CD14-positive monocyte (primary cell): ENCODE data around the gene MAVS. TPM values are rescaled to one million over a fixed set of nuclear protein-coding genes. Genes with fewer than 3 reads are reported as not detected.

Source experiments
- DNase-seq, 3 donors: peaks; one replicate each; pipeline ENCODE4 v3.0.0-alpha.2; 2011 to 2022
- H2AFZ ChIP-seq: 2 replicates; pipeline ENCODE4 v1.6.0; 2012; ENCODE audit warnings: mild to moderate bottlenecking, low read depth, low read length, inconsistent platforms; ENCODE audit not compliant: insufficient read depth, poor library complexity, severe bottlenecking
- H3K27ac ChIP-seq, 2 donors: 1 replicate in 1 of 2; 2 replicates in 1 of 2; pipeline ENCODE4 v1.5.1; 2012 to 2013; ENCODE audit warnings: low read length in 2 of 2, control low read depth in 1 of 2, inconsistent platforms in 1 of 2, low read depth in 1 of 2, mild to moderate bottlenecking in 1 of 2
- H3K27me3 ChIP-seq, 2 donors: one replicate each; pipeline versions ENCODE4 v1.6.0 to v1.6.1; 2011 to 2013; ENCODE audit warnings: low read length in 2 of 2; ENCODE audit not compliant: control insufficient read depth in 2 of 2, insufficient read depth in 2 of 2
- H3K36me3 ChIP-seq, 2 donors: replicated peaks in 1 of 2; 1 replicate in 1 of 2; 2 replicates in 1 of 2; pipeline versions ENCODE4 v1.5.1 to v1.6.1; 2012 to 2013; ENCODE audit warnings: low read length in 2 of 2, control low read depth in 1 of 2, inconsistent platforms in 1 of 2, mild to moderate bottlenecking in 1 of 2; ENCODE audit not compliant: insufficient read depth in 2 of 2, control insufficient read depth in 1 of 2
- H3K4me1 ChIP-seq, 2 donors: 1 replicate in 1 of 2; 2 replicates in 1 of 2; pipeline versions ENCODE4 v1.5.1 to v1.6.1; 2012 to 2013; ENCODE audit warnings: low read length in 2 of 2, control low read depth in 1 of 2, inconsistent platforms in 1 of 2, mild to moderate bottlenecking in 1 of 2, moderate library complexity in 1 of 2; ENCODE audit not compliant: insufficient read depth in 2 of 2, control insufficient read depth in 1 of 2
- H3K4me2 ChIP-seq: replicated peaks from 2 replicates; pipeline ENCODE3; 2012; ENCODE audit warnings: low read length, moderate library complexity, mild to moderate bottlenecking; ENCODE audit not compliant: poor library complexity, severe bottlenecking; ENCODE audit errors: extremely low read depth
- H3K4me3 ChIP-seq, 3 experiments: fragments of 200-600 bp in 1 of 3; sonication (generic) in 1 of 3; replicated peaks in 1 of 3; 1 replicate in 2 of 3; 2 replicates in 1 of 3; pipeline ENCODE4 v1.5.1; 2011 to 2013; ENCODE audit warnings: low read length in 3 of 3, mild to moderate bottlenecking in 3 of 3, control low read depth in 2 of 3, low read depth in 2 of 3, inconsistent platforms in 1 of 3, moderate library complexity in 1 of 3
- H3K79me2 ChIP-seq: 2 replicates; pipeline ENCODE4 v1.6.0; 2012; ENCODE audit warnings: mild to moderate bottlenecking, control low read depth, inconsistent platforms, low read length, moderate library complexity; ENCODE audit not compliant: insufficient read depth
- H3K9ac ChIP-seq: 2 replicates; pipeline ENCODE4 v1.6.0; 2017; ENCODE audit warnings: low read length, mild to moderate bottlenecking; ENCODE audit not compliant: insufficient read depth, poor library complexity, severe bottlenecking
- H3K9me3 ChIP-seq, 2 donors: replicated peaks in 1 of 2; 1 replicate in 1 of 2; 2 replicates in 1 of 2; pipeline versions ENCODE4 v1.5.1 to v1.6.1; 2012 to 2013; ENCODE audit warnings: low read length in 2 of 2, control low read depth in 1 of 2; ENCODE audit not compliant: control insufficient read depth in 1 of 2, insufficient read depth in 1 of 2
- H4K20me1 ChIP-seq: 2 replicates; pipeline ENCODE4 v1.6.0; 2012; ENCODE audit warnings: mild to moderate bottlenecking, low read length, control low read depth, moderate library complexity; ENCODE audit not compliant: insufficient read depth
- H3K27ac Mint-ChIP-seq, 7 donors: one replicate each; pipeline ENCODE4 v1.8.0; 2020; ENCODE audit warnings: mild to moderate bottlenecking in 7 of 7, mixed read lengths in 7 of 7, moderate library complexity in 6 of 7, inconsistent platforms in 2 of 7
- H3K27me3 Mint-ChIP-seq, 3 donors: one replicate each; pipeline ENCODE4 v1.8.0; 2021 to 2022; ENCODE audit warnings: low read depth in 3 of 3, mild to moderate bottlenecking in 3 of 3, mixed read lengths in 3 of 3, moderate library complexity in 3 of 3, inconsistent platforms in 1 of 3
- H3K36me3 Mint-ChIP-seq, 2 donors: one replicate each; pipeline ENCODE4 v1.8.0; 2020; ENCODE audit warnings: mixed read lengths in 2 of 2, inconsistent platforms in 1 of 2, mild to moderate bottlenecking in 1 of 2
- H3K4me1 Mint-ChIP-seq: one replicate; pipeline ENCODE4 v1.8.0; 2020; ENCODE audit warnings: mild to moderate bottlenecking, mixed read lengths
- H3K4me3 Mint-ChIP-seq, 2 donors: one replicate each; pipeline ENCODE4 v1.8.0; 2020; ENCODE audit warnings: mild to moderate bottlenecking in 2 of 2, mixed read lengths in 2 of 2, moderate library complexity in 1 of 2
- H3K9me3 Mint-ChIP-seq, 7 donors: one replicate each; pipeline ENCODE4 v1.8.0; 2020 to 2022; ENCODE audit warnings: mixed read lengths in 7 of 7, mild to moderate bottlenecking in 6 of 7, moderate library complexity in 6 of 7, inconsistent platforms in 2 of 7
- WGBS: methylation state at CpG from one replicate; pipeline ENCODE4 v1.1.5; 2013; ENCODE audit warnings: missing lambda C conversion rate; ENCODE audit not compliant: insufficient coverage; 5-methylcytosine and 5-hydroxymethylcytosine counted together
- intact Hi-C, 2 donors: fragments of 100-400 bp; cut with micrococcal nuclease; formaldehyde crosslinking; loops; one replicate each; pipeline versions ENCODE4 v1.15.0 to v1.15.1; 2023
- polyA plus RNA-seq, 3 donors: library from polyadenylated mRNA; depleted of rRNA in 1 of 3; unstranded in 2 of 3; stranded (reverse) in 1 of 3; fragments of 300-500 nt in 2 of 3; fragments of >200 nt in 1 of 3; fragmentation: Illumina TruSeq in 2 of 3; gene quantifications; 1 replicate in 2 of 3; 2 replicates in 1 of 3; pipeline ENCODE4 v1.2.3, GENCODE V29; 2012 to 2021
- TF ChIP-seq, protein P1 (sequence below): fragments of 200-600 bp; IDR thresholded peaks from one replicate; pipeline ENCODE4 v1.8.0; 2022; ENCODE audit warnings: antibody characterized with exemption, mild to moderate bottlenecking

Gene MAVS
- polyA plus RNA-seq, 3 donors = 1.8 to 16.6 (median 3.2) TPM

DNA sequence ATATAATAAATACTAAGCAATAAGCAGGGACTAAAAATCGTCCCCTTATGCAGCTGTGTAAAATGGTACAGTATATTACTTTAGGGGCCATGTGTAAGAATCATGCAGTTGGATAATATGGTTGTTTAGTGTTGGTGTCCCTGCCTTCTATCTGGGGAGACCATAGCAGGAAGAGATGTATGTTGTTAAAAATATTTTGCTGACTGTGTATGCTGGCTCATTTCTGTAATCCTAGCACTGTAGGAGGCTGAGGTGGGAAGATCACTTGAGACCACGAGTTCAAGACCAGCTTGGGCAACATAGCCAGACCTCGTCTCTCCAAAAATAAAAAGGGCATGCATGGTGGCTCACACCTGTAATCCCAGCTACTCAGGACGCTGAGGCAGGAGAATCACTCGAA lies 48.2 kb downstream of the MAVS start:
- Histone ChIP-seq H3K4me1 (peaks cover 90 to 94% of the 10 kb centered on the region in 2 donors), H3K27ac (peak overlapping the region in 1 of 2 donors; percentile 50), H3K4me2 (peak overlapping the region; percentile 6), H3K4me3 (no peak overlapping the region), H3K36me3 (peaks cover 10 to 12% of the 10 kb centered on the region in 2 donors), H3K27me3 (no peaks in the 10 kb centered on the region), H3K79me2 (peaks cover 100% of the 10 kb centered on the region), H3K9ac (no peak overlapping the region), H2AFZ (no peak overlapping the region), H3K9me3 (no peaks in the 10 kb centered on the region), H4K20me1 (peaks cover 100% of the 10 kb centered on the region)
- intact Hi-C loops = loop anchor here (5.0 kb wide), 2 partner anchors 33 to 47 kb away; partner anchors contain the start of gene MAVS (in 1 of the 2)
- peaks cover 11 to 29% of the 10 kb centered on the region in 2 donors for H3K36me3 Mint-ChIP-seq
- DNase-seq = no peak
- H3K4me3 Mint-ChIP-seq = peak overlapping the region; percentile 41 to 67
- TF ChIP-seq, protein P1, sequence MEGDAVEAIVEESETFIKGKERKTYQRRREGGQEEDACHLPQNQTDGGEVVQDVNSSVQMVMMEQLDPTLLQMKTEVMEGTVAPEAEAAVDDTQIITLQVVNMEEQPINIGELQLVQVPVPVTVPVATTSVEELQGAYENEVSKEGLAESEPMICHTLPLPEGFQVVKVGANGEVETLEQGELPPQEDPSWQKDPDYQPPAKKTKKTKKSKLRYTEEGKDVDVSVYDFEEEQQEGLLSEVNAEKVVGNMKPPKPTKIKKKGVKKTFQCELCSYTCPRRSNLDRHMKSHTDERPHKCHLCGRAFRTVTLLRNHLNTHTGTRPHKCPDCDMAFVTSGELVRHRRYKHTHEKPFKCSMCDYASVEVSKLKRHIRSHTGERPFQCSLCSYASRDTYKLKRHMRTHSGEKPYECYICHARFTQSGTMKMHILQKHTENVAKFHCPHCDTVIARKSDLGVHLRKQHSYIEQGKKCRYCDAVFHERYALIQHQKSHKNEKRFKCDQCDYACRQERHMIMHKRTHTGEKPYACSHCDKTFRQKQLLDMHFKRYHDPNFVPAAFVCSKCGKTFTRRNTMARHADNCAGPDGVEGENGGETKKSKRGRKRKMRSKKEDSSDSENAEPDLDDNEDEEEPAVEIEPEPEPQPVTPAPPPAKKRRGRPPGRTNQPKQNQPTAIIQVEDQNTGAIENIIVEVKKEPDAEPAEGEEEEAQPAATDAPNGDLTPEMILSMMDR = no peak
- peaks cover 0 to 3% (median 0%) of the 10 kb centered on the region in 3 donors for H3K27me3 Mint-ChIP-seq
- peak overlapping the region in 4 of 7 donors; percentile 43 to 82 (median 74) for H3K27ac Mint-ChIP-seq
- peaks cover 88% of the 10 kb centered on the region for H3K4me1 Mint-ChIP-seq
- 89% methylated on average over 2 of the region's 5 CpGs for WGBS
- H3K9me3 Mint-ChIP-seq = no peaks in the 10 kb centered on the region

DNA sequence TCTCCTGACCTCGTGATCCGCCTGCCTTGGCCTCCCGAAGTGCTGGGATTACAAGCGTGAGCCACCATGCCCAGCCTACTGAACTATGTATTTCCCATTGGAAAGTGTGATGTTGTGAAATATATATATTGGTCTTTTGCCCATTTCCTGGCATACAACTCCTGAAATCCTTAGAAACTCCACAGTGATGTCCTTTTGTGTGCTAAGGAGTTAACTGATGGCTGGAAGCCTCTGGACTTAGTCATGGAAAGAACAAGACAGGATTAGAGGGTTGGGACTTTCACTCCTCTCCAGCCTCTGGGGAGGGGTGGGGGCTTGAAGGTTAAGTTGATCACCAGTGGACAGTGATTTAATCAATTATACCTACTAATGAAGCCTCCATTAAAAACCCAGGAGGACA lies 49.7 kb downstream of the MAVS start:
- peaks cover 12 to 29% of the 10 kb centered on the region in 2 donors for H3K36me3 Mint-ChIP-seq
- H3K4me1 ChIP-seq = peaks cover 98 to 100% of the 10 kb centered on the region in 2 donors
- H3K9me3 Mint-ChIP-seq = no peaks in the 10 kb centered on the region
- no peaks in the 10 kb centered on the region for H3K9me3 ChIP-seq
- no peak overlapping the region for H3K4me3 Mint-ChIP-seq
- no peak for DNase-seq
- peaks cover 100% of the 10 kb centered on the region for H3K79me2 ChIP-seq
- peak overlapping the region; percentile 14 for H3K4me2 ChIP-seq
- whole genome bisulfite sequencing = no CpG with 5 or more reads among the region's 4 CpGs
- H3K27ac Mint-ChIP-seq = peak overlapping the region in 3 of 7 donors; percentile 20 to 84 (median 43)
- peaks cover 99% of the 10 kb centered on the region for H4K20me1 ChIP-seq
- peaks cover 0 to 4% (median 0%) of the 10 kb centered on the region in 3 donors for H3K27me3 Mint-ChIP-seq
- no peak overlapping the region for H3K4me3 ChIP-seq
- H2AFZ ChIP-seq = no peak overlapping the region
- H3K9ac ChIP-seq = no peak overlapping the region
- H3K36me3 ChIP-seq = peaks cover 10 to 12% of the 10 kb centered on the region in 2 donors
- H3K27ac ChIP-seq = peak overlapping the region in 1 of 2 donors; percentile 69
- intact Hi-C loops = no loop called here
- no peaks in the 10 kb centered on the region for H3K27me3 ChIP-seq
- H3K4me1 Mint-ChIP-seq = peaks cover 93% of the 10 kb centered on the region
- TF ChIP-seq, protein P1 = no peak
